ENCODE results near the gene PEDS1.

Gene PEDS1

DNA sequence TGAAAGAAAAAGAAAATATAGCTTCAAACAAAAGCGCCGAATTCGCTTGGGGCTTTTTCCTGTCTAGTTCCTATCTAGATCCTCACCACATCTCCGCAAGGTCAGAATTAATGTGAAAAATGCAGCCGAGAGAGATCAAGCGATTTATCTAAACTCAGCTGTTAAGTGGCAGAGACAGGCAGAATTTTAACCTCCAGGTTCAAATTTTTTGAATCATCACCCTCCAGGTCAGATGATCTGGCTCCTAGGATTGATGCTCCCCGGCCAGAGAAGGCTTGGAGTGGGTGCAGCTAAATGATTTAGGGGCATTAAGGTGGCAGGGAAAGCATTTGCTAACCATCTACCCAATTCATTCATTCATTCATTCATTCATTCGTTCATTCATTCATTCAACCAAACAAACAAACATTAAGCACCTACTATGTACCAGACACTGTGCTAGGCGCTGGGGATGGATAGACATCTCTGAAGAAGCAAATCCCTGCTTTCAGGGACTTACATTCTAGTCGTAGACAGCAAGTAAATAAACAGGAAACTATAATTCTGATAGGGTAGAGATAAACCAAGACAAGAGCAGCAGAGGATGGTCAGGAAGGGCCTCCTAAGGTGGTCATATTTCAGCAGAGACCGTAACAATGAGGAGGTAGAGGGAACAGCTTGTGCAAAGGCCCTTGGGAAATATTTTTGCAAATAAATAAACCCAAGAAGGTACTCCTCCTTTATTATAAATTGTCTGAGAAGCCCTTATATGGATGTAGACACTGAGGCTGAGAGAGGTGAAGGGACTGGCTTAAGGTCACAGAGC, 39.9 kb downstream of the PEDS1 start:
- no peaks in the 10 kb centered on the region for H3K27me3 ChIP-seq (ENCODE audit: insufficient read depth, poor library complexity, severe bottlenecking)
- no peak for DNase-seq (ENCODE audit: low read depth in 1 of 2, low spot score in 1 of 2)
- TF ChIP-seq POLR2AphosphoS5 (IDR thresholded peaks at IDR 0.05; ENCODE audit: low read depth) = no peak
- TF ChIP-seq, protein P1, sequence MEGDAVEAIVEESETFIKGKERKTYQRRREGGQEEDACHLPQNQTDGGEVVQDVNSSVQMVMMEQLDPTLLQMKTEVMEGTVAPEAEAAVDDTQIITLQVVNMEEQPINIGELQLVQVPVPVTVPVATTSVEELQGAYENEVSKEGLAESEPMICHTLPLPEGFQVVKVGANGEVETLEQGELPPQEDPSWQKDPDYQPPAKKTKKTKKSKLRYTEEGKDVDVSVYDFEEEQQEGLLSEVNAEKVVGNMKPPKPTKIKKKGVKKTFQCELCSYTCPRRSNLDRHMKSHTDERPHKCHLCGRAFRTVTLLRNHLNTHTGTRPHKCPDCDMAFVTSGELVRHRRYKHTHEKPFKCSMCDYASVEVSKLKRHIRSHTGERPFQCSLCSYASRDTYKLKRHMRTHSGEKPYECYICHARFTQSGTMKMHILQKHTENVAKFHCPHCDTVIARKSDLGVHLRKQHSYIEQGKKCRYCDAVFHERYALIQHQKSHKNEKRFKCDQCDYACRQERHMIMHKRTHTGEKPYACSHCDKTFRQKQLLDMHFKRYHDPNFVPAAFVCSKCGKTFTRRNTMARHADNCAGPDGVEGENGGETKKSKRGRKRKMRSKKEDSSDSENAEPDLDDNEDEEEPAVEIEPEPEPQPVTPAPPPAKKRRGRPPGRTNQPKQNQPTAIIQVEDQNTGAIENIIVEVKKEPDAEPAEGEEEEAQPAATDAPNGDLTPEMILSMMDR (IDR thresholded peaks at IDR 0.05; ENCODE audit: insufficient read depth, low read length) = no peak
- no peak for TF ChIP-seq SPI1 (IDR thresholded peaks at IDR 0.05; ENCODE audit: borderline replicate concordance, low read depth)
- no peak for TF ChIP-seq GABPA (IDR thresholded peaks at IDR 0.05; ENCODE audit: low read depth)
- TF ChIP-seq, protein P2, sequence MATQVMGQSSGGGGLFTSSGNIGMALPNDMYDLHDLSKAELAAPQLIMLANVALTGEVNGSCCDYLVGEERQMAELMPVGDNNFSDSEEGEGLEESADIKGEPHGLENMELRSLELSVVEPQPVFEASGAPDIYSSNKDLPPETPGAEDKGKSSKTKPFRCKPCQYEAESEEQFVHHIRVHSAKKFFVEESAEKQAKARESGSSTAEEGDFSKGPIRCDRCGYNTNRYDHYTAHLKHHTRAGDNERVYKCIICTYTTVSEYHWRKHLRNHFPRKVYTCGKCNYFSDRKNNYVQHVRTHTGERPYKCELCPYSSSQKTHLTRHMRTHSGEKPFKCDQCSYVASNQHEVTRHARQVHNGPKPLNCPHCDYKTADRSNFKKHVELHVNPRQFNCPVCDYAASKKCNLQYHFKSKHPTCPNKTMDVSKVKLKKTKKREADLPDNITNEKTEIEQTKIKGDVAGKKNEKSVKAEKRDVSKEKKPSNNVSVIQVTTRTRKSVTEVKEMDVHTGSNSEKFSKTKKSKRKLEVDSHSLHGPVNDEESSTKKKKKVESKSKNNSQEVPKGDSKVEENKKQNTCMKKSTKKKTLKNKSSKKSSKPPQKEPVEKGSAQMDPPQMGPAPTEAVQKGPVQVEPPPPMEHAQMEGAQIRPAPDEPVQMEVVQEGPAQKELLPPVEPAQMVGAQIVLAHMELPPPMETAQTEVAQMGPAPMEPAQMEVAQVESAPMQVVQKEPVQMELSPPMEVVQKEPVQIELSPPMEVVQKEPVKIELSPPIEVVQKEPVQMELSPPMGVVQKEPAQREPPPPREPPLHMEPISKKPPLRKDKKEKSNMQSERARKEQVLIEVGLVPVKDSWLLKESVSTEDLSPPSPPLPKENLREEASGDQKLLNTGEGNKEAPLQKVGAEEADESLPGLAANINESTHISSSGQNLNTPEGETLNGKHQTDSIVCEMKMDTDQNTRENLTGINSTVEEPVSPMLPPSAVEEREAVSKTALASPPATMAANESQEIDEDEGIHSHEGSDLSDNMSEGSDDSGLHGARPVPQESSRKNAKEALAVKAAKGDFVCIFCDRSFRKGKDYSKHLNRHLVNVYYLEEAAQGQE (IDR thresholded peaks at IDR 0.05; ENCODE audit: insufficient replicate concordance, low read depth) = no peak
- H3K27ac ChIP-seq (replicated peaks) = peak overlapping the region; percentile 71
- H3K4me3 ChIP-seq (replicated peaks; ENCODE audit: insufficient read depth, low read length) = peak overlapping the region; percentile 82

DNA sequence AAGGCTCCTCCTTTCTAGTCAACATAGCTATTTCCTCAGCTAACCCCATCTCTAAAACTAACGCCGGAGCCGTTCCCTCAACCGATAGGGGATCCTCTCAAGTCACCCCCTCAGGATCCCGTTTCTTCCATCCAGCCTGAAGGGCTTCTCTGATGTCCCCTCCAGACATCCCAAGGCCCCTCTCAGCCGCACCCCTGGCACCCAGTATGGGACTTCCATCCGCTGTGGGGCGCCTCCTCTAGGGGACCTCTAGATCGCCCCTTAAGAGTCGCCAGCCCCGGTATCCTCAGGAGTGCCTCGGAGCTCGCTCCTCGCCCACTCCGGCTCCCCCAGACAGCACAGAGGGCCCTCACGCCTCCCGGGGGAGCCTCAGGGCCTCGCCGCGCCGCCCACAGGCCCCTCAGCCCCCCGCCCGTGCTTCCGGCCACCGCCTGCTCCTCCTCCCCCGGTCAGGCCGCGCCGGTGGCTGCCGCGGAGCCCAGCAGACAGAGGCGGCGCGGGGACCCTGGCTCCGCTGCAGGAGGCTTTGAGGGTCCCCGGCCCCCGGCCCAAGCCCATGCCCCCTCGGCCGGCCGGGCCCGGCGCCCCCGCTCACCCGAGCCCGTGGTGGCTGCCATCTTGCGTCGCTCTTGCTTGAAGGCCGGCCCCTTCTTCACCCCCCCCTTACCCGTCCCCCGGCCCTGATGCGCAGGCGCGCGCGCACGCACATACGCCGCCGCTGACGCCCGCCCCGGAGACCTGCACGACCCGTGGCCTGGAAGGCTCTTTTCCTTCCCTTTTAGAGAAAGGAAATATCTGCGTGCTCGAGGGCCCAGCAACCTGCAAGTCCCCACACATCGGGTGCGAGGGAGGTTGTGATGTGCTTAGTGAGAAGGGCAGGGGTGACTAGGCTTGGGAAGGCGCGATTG, 40.8 kb downstream of the PEDS1 start, which contains the start of gene UBE2V1:
Gene UBE2V1 (minus strand): TSS at position 639 of the 908 bp plus-strand sequence. CDS start 22 bp downstream, at position 617.
- H3K27ac ChIP-seq (replicated peaks) = peak within 1 kb of the TSS; percentile 71
- H3K4me3 ChIP-seq (replicated peaks; ENCODE audit: insufficient read depth, low read length) = peak within 1 kb of the TSS; percentile 82
- TF ChIP-seq, protein P1 (IDR thresholded peaks at IDR 0.05; ENCODE audit: insufficient read depth, low read length) = no peak
- peak; percentile 83 for TF ChIP-seq POLR2AphosphoS5 (IDR thresholded peaks at IDR 0.05; ENCODE audit: low read depth)
- H3K27me3 ChIP-seq (ENCODE audit: insufficient read depth, poor library complexity, severe bottlenecking) = no peaks in the 10 kb centered on the region
- peak; percentile 81 to 93 for DNase-seq (ENCODE audit: low read depth in 1 of 2, low spot score in 1 of 2)

DNA sequence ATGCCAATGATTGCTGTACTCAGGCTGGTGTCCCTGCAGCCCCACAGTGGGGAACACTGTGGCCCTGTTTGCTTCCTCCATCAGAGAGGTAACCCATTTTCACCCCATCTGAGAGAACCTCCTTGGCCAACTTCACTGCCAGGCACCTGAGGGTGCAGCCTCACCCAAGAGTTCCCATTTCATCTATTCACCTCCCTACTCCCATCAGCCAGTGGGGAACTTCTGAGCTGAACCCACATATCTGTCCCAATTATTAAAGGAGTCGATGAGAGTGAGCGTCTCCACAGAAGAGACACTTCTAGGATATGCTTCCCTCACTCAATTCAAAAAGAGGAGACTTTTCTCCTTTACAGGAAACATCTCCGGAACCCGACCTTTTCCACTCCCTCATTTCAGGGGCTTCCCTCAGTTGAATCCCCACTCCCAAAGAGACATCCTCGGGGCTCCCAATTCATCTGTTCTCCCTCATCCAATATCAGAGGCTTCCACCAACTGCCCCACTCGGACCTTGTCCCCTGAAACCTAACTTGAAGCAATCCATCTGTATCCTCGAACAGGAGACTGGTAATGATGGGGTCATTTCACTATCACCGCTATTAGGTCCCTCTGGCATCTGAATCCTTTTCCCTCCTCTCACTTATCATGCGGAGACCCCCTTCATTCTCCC, 41.6 kb downstream of the PEDS1 start:
- H3K27ac ChIP-seq (replicated peaks) = peak overlapping the region; percentile 71
- no peaks in the 10 kb centered on the region for H3K27me3 ChIP-seq (ENCODE audit: insufficient read depth, poor library complexity, severe bottlenecking)
- TF ChIP-seq, protein P1 (IDR thresholded peaks at IDR 0.05; ENCODE audit: insufficient read depth, low read length) = no peak
- TF ChIP-seq POLR2AphosphoS5 (IDR thresholded peaks at IDR 0.05; ENCODE audit: low read depth) = no peak
- no peak for TF ChIP-seq GABPA (IDR thresholded peaks at IDR 0.05; ENCODE audit: low read depth)
- TF ChIP-seq SPI1 (IDR thresholded peaks at IDR 0.05; ENCODE audit: borderline replicate concordance, low read depth) = no peak
- TF ChIP-seq, protein P2 (IDR thresholded peaks at IDR 0.05; ENCODE audit: insufficient replicate concordance, low read depth) = no peak
- no peak for DNase-seq (ENCODE audit: low read depth in 1 of 2, low spot score in 1 of 2)
- H3K4me3 ChIP-seq (replicated peaks; ENCODE audit: insufficient read depth, low read length) = peak overlapping the region; percentile 82

Measured in HL-60 (cell line).